HG03196 (cell line): ENCODE data around the gene INCENP.

ENCODE experiments used
- ATAC-seq: cut with Tn5 transposase; IDR thresholded peaks from one replicate; pipeline ENCODE4 v1.9.1; 2021; ENCODE audit not compliant: unreplicated experiment

INCENP gene

GRCh38 chr11:62124186-62125113, 639 bp downstream of the INCENP start:
- ATAC-seq: peak; percentile 28

DNA sequence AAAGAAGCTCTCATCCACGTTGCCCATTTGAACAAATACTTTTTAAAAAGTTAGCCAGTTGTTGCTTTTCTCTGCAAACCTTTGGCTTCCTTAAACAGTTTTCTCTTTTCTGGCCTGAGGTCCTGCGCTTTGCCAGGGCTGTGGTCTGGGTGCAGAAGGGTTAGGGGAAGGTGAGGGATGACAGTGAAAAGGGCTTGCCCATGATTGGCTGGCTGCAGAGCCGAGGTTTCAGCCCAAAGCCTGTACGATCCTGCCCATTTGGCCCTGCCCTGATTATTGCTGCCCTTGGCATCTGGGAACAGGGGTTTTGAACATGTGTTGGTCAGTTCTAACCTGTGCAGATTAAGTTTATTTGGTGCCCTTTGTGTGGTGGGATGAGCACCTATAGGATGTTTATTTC, 1.5 kb downstream of the INCENP start:
- no peak for ATAC-seq

- ATAC-seq: no peak
These were observed 2.1 kb downstream of the INCENP start for GRCh38 chr11:62125881-62126280.

DNA sequence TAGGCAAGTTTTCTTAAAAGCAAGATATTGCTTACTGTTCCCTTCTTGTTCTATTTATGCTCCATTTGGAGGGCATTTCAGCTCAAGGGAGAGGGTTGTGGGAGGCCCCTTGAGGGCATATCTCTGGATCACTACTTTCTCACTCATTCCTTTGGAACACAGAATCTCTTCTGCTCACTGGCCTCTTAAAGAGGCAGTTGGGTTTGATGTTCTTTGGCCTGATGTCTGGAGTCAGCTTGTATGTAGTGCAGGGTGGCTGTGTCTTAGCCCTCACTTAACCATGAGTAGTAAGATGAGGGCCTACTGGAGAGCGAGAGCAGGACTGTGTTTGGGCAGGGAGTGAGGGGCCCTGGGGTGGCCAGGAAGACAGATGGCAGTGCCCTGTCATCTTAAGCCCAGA, 3.6 kb downstream of the INCENP start:
- no peak for ATAC-seq

- no peak for ATAC-seq
These were observed 4.3 kb downstream of the INCENP start for GRCh38 chr11:62127941-62128770.

GRCh38 chr11:62128835-62129234, 5.0 kb downstream of the INCENP start:
- no peak for ATAC-seq

- ATAC-seq: no peak
These were observed 5.9 kb downstream of the INCENP start for GRCh38 chr11:62129590-62130282.

DNA sequence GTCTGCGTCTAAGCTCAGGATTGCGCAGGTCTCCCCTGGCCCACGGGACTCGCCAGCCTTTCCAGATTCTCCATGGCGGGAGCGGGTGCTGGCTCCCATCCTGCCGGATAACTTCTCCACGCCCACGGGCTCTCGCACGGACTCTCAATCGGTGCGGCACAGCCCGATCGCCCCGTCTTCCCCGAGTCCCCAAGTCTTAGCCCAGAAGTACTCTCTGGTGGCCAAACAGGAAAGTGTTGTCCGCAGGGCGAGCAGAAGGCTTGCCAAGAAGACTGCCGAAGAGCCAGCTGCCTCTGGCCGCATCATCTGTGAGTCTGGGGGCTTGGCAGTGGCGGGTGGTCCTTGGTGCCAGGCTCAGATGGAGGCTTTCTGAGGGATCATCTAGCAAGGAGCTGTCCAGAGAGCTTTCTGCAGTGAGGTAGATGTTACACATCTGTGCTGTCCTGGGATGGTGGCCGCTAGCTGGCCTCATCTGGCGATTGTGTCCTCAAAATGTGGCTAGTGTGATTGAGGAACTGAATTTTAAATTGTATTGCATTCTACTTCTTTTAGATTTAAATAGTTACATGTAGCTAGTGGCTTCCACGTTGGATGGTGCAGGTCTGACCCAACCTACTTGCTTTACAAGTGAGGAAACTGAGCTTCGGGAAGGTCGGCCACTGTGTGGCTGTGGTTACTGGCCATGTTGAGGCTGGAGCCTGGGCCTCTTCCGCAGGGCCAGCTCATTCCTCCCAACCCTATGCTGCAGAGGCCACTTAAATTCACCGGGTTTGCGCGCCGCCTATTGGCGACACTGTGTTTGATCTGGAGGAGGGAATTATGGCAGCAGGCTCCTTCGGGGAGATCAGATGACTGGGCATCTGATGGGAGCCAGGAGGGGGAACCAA, 6.7 kb downstream of the INCENP start:
- ATAC-seq: no peak

GRCh38 chr11:62131170-62131464, 7.3 kb downstream of the INCENP start:
- no peak for ATAC-seq

DNA sequence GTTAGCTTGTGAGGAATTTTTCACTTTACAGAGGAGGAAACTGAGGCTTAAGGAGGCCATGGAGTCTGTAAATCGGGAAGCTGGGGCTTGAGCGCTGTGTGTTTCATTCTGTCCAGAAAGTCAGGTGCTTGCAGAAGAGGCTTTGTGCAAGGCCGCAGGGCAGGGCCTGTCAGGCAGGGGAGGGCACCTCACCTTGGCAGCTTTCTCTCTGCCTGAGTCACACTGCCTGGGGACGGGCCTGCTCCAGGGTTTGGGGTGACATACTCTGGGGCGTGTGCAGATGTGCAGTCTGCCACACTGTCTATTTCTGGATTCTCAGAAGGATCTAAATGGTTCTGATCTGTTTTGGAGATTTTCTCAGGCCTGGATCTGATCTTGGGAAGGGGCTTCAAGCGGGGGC, 8.4 kb downstream of the INCENP start:
- no peak for ATAC-seq

- ATAC-seq: no peak
These were observed 9.0 kb downstream of the INCENP start for GRCh38 chr11:62132689-62133293.

DNA sequence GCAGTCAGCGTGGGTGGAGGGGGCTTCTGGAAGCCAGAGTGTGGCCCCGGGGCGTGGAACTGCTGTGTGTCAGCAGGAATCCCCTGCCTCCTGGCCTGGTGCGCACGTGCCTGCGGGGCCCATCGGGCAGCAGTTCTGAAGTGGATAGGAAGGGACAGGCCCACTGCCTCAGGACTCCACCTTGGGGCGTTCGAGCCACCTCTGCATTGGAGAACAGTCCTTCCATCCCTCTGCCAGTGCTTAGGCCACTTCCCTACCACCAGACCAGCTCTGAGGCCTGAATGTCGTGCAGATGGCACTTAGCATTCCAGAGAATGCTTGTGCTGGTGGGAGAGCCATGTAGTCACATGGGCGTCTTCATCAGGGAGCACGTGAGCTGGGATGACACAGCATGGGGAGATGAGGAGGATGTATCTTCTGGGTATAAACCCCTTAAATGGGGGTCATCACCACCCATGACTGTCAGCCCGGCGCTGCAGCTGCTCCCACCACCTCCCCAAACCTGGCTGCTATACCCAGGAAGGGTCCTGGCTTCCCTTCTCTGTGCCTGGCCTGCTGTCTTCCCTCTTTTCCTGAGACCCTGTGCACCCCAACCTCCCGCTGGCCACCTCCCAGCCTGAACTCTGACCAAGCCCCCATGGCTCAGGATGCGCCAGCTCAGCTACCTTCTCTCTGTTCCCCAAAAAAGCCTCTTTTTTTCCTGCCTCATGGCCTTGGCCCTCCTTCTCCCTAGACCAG, 9.7 kb downstream of the INCENP start:
- ATAC-seq: no peak

DNA sequence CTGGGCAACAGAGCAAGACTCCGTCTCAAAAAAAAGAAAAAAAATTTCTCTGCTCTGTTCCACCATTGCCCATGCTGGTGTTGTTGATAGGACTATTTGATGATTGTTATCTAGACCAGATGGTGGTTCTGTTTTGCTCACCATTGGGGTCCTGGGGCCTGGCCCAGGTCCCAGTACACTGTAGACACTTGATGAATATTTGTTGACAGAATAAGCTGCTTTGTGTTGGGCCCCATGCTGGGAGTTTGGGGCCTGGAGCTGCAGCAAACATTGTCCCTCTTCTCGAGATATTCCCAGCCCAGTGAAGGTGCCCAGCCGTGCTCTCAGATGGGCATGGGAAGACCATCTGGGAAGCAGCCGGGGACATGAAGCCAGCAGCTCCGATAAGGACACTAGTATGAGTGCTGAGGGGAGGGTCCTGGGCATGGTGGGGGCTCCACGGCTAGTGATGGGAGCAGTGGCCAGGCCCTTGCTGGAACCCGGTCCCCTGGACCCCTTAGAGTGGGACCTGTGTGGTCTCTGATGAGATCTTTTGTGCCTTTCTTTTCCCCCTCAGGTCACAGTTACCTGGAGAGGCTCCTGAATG, 13.6 kb downstream of the INCENP start:
- ATAC-seq: no peak

GRCh38 chr11:62137881-62138629, 14.2 kb downstream of the INCENP start:
- no peak for ATAC-seq

- no peak for ATAC-seq
These were observed 15.0 kb downstream of the INCENP start for GRCh38 chr11:62138630-62139425.

DNA sequence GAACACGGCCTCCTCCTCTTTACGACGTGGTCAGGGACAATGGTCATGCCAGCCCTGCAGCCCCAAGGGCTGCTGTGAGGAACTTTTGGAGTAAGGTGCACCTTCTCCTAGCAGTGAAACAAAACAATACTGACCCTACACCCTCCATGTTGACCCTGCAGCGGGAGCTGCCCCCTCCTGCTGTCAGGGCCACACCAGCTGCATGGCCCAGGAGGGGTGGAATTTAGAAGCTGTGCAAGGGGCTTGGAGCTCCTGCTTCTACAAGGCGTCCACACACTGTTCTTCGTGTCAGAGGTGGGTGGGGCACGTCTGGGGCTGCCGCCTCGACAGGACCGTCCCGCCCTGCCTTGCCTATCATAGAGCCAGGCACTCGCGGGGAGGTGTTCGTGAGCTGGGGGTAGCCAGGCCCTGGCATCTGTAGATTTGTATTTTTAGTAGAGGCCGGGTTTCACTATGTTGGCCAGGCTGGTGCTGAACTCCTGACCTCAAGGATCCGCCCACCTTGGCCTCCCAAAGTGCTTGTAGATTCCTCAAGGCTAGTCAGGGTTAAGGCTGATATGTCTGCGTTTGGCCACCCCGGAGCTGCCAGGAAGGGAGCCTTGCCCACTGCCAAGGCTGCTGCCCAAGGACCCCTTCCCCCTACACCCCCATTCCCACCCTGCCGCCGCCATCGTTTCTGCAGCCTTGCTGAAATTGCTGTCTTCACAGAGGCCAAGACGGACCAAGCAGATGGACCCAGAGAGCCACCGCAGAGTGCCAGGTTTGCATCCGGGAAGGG, 15.9 kb downstream of the INCENP start:
- ATAC-seq: no peak
